ENCODE data around the gene SLC22A23.

- TF ChIP-seq EZH2 (IDR thresholded peaks at IDR 0.05; ENCODE audit: insufficient read depth, poor library complexity, severe bottlenecking) (no peak), EZH2phosphoT487 (IDR thresholded peaks at IDR 0.05; ENCODE audit: insufficient read depth, low read depth) (no peak)
These were observed 100.6 kb downstream of the SLC22A23 start for GRCh38 chr6:3356056-3356823.
